Testis (tissue), 2 donors: ENCODE results near the gene CDC25C.

Experiments used
- CTCF ChIP-seq, 3 experiments: fragments of 450-650 bp in 2 of 3; fragments of 200-600 bp in 1 of 3; sonication (generic) in 1 of 3; IDR thresholded peaks; one replicate each; pipeline ENCODE4 v1.5.1; 2016 to 2019; ENCODE audit warnings: antibody characterized with exemption in 3 of 3, mild to moderate bottlenecking in 2 of 3, moderate library complexity in 1 of 3
- POLR2A ChIP-seq: fragments of 450-650 bp; IDR thresholded peaks from one replicate; pipeline ENCODE4 v1.6.1; 2017; ENCODE audit warnings: antibody characterized with exemption, mild to moderate bottlenecking, moderate library complexity

GRCh38 chr5:138360941-138361452 is 29.4 kb upstream of the CDC25C start:
- TF ChIP-seq CTCF (IDR thresholded peaks at IDR 0.05) (no peak), POLR2A (no peak)
